Fibroblast of villous mesenchyme (primary cell): ENCODE results near the gene APIP. TPM values are rescaled to one million over a fixed set of nuclear protein-coding genes. Genes with fewer than 3 reads are reported as not detected.

Experiments
- DNase-seq: peaks from one replicate; pipeline ENCODE4 v3.0.0-alpha.2; 2010; ENCODE audit warnings: low read depth
- H3K4me3 ChIP-seq: 2 replicates; pipeline ENCODE4 v1.5.1; 2011; ENCODE audit warnings: low read depth, mild to moderate bottlenecking, low read length
- CTCF ChIP-seq: IDR thresholded peaks from 2 replicates; pipeline ENCODE4 v1.5.1; 2012; ENCODE audit warnings: low read depth, mild to moderate bottlenecking, low read length; ENCODE audit not compliant: insufficient read depth
- total RNA-seq: library from RNA; depleted of rRNA; stranded (reverse); fragments of >200 nt; gene quantifications from 2 replicates; pipeline ENCODE4 v1.2.3, GENCODE V29; 2012

Gene APIP
- total RNA-seq, 1 donor, result 33.2 TPM

GRCh38 chr11:34890089-34890488 lies 26.1 kb downstream of the APIP start:
- peak; percentile 42 for TF ChIP-seq CTCF
- no peak for DNase-seq

GRCh38 chr11:34887260-34887659 lies 28.9 kb downstream of the APIP start:
- H3K4me3 ChIP-seq, result no peak overlapping the region
- DNase-seq, result no peak
- no peak for TF ChIP-seq CTCF

More at GRCh38 chr11:34890089-34890488, 26.1 kb downstream of the APIP start:
- H3K4me3 ChIP-seq, result no peak overlapping the region

DNA sequence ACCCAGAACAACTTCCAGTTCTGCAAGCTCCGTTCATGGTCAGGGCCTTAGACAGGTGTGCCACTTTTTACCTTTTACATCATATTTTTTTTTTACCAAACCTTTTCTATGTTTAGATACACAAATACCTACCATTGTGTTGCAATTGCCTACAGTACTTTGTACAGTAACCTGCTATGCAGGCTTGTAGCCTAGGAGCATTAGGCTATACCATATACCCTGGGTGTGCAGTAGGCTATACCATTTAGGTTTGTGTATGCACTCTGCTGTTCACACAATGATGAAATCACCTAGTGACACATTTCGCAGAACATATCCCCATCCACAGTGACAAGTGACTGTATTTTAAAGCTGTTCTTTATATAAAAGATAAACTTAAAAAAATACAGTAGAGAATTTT lies 29.6 kb downstream of the APIP start:
- DNase-seq, result no peak
- TF ChIP-seq CTCF, result no peak
- H3K4me3 ChIP-seq, result no peak overlapping the region

- TF ChIP-seq CTCF, result no peak
- no peak overlapping the region for H3K4me3 ChIP-seq
- DNase-seq, result no peak
These were observed 34.3 kb downstream of the APIP start for GRCh38 chr11:34881900-34882299.

DNA sequence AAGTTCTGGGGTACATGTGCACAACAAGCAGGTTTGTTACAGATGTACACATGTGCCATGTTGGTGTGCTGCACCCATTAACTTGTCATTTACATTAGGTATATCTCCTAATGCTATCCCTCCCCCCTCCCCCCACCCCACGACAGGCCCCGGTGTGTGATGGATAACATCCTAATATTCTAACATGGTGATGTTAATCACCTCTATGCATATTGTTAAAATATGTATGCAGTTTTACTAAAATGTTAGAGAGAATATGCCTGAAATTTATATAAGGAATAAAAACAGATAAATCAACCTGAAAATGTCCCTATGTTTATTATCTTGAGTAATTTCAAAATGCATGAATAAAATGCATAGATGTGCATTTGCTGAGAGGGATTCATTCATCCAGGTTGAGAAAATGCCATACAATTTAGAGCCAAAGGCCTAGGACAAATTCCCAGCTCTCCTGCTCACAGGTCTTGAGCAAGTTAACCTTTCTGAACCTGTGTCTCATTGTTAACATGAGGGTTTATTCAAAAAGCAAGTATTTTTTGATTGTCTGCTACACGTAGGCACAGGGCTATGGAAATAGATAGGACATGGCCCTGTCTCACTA lies 38.7 kb downstream of the APIP start:
- no peak for TF ChIP-seq CTCF
- no peak for DNase-seq
- H3K4me3 ChIP-seq, result no peak overlapping the region

DNA sequence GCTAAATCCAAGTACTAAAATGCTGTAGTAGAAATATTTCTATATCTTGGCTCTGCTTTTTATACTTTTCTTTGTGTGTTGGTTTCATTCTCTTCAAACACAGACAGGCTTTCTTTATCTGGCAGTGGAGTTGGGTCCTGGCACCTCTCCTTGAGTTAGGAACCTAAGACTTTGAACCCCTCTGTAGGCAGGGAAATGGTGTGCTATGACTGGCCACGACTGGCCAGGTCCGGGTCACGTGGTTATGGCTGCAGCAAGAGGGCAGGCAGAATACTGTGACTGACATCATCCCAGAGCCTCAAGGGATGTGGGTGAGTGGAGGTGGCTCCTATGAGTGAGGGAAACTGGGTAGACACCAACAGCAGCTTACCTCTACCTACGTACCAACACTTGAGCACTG lies 42.0 kb downstream of the APIP start:
- no peak for DNase-seq
- H3K4me3 ChIP-seq, result no peak overlapping the region
- TF ChIP-seq CTCF, result no peak
